Right lobe of liver (tissue), 6 donors: ENCODE data around the gene NOS1AP. TPM values are rescaled to one million over a fixed set of nuclear protein-coding genes. Genes with fewer than 3 reads are reported as not detected.

Source experiments
- ATAC-seq, 4 donors: fragments of 200-7000 bp; cut with Tn5 transposase; one replicate each; pipeline ENCODE4 v1.9.1; 2020; ENCODE audit warnings: mild to moderate bottlenecking in 4 of 4, moderate library complexity in 4 of 4
- DNase-seq, 3 donors: peaks; one replicate each; pipeline ENCODE4 v3.0.0-alpha.2; 2020
- H3K27ac ChIP-seq, 3 donors: fragments of 200-600 bp; one replicate each; pipeline ENCODE4 v1.8.0; 2022
- H3K27me3 ChIP-seq, 2 donors: fragments of 200-600 bp; one replicate each; pipeline ENCODE4 v1.8.0; 2022
- H3K36me3 ChIP-seq, 4 donors: fragments of 200-600 bp; sonication (generic) in 1 of 4; one replicate each; pipeline versions ENCODE4 v1.5.1 to v1.8.0; 2017 to 2022; ENCODE audit warnings: control low read depth in 1 of 4
- H3K4me1 ChIP-seq, 4 donors: fragments of 200-600 bp; sonication (generic) in 1 of 4; one replicate each; pipeline versions ENCODE4 v1.5.1 to v1.8.0; 2017 to 2022; ENCODE audit warnings: control low read depth in 1 of 4
- H3K4me3 ChIP-seq, 3 donors: fragments of 200-600 bp; one replicate each; pipeline ENCODE4 v1.8.0; 2022
- H3K9me3 ChIP-seq, 4 donors: fragments of 200-600 bp; sonication (generic) in 1 of 4; one replicate each; pipeline versions ENCODE4 v1.5.1 to v1.8.0; 2017 to 2022; ENCODE audit warnings: control low read depth in 1 of 4
- CTCF ChIP-seq, 4 donors: fragments of 200-600 bp in 3 of 4; fragments of 450-650 bp in 1 of 4; IDR thresholded peaks; one replicate each; pipeline versions ENCODE4 v1.5.1 to v1.8.0; 2016 to 2022; ENCODE audit warnings: antibody characterized with exemption in 4 of 4, mild to moderate bottlenecking in 2 of 4
- POLR2A ChIP-seq: fragments of 450-650 bp; IDR thresholded peaks from one replicate; pipeline ENCODE4 v1.6.1; 2017; ENCODE audit warnings: antibody characterized with exemption, mild to moderate bottlenecking
- WGBS: methylation state at CpG from one replicate; pipeline ENCODE4 v1.1.6; 2018; ENCODE audit warnings: low coverage, low lambda C conversion rate; ENCODE audit not compliant: insufficient coverage; ENCODE audit errors: missing lambda C conversion rate; 5-methylcytosine and 5-hydroxymethylcytosine counted together
- intact Hi-C, 2 donors: fragments of 100-400 bp; cut with DNase I; formaldehyde crosslinking; loops; one replicate each; pipeline versions ENCODE4 v1.11.2 to v1.14.1; 2022
- total RNA-seq, 6 experiments: library from RNA; depleted of rRNA in 2 of 6; stranded (reverse); fragments of >200 nt in 2 of 6; fragmentation: NEBNext Ultra II Directional in 3 of 6; extraction: Animal tissue kit (Norgen Biotek cat#: 25700) in 3 of 6; gene quantifications; one replicate each; pipeline versions ENCODE4 v1.1.0 to v1.2.4, GENCODE V29; 2016 to 2023
- donor health status: DM: no; HTN: yes; CAD: no.
- donor health status: DM: no; HTN: no; CAD: no.
- donor health status: DM: no; HTN: no; CAD: no.
- donor health status: DM: no; HTN: yes; CAD: no.
- donor health status: DM: no; HTN: yes; CAD: no.

The NOS1AP gene
- total RNA-seq, 6 experiments from 2014 or later, result 4.7 to 24.8 (median 11.6) TPM

- Histone ChIP-seq H3K4me3 (no peak overlapping the region), H3K9me3 (no peaks in the 10 kb centered on the region), H3K36me3 (no peaks in the 10 kb centered on the region), H3K4me1 (peaks cover 0 to 66% (median 27%) of the 10 kb centered on the region in 4 donors), H3K27me3 (no peaks in the 10 kb centered on the region), H3K27ac (no peak overlapping the region)
- 82% methylated on average over 2 of the region's 2 CpGs for WGBS
- intact Hi-C loops, result no loop called here
- ATAC-seq (no peak), DNase-seq (no peak)
- TF ChIP-seq CTCF (IDR thresholded peaks at IDR 0.05) (no peak), POLR2A (no peak)
Measured at GRCh38 chr1:162134646-162135045, 65.2 kb downstream of the NOS1AP start.

GRCh38 chr1:162135271-162135775, 65.8 kb downstream of the NOS1AP start:
- DNase-seq (no peak), ATAC-seq (no peak)
- H3K9me3 ChIP-seq, result no peaks in the 10 kb centered on the region
- H3K27ac ChIP-seq, result no peak overlapping the region
- WGBS, result 93% methylated on average over 4 of the region's 4 CpGs
- peaks cover 0 to 60% (median 26%) of the 10 kb centered on the region in 4 donors for H3K4me1 ChIP-seq
- no peaks in the 10 kb centered on the region for H3K36me3 ChIP-seq
- H3K4me3 ChIP-seq, result no peak overlapping the region
- TF ChIP-seq CTCF (IDR thresholded peaks at IDR 0.05) (no peak), POLR2A (no peak)
- intact Hi-C loops, result no loop called here
- H3K27me3 ChIP-seq, result no peaks in the 10 kb centered on the region

GRCh38 chr1:162136760-162137159, 67.3 kb downstream of the NOS1AP start:
- 49% methylated on average over 4 of the region's 4 CpGs for WGBS
- Histone ChIP-seq H3K4me1 (peaks cover 0 to 53% (median 23%) of the 10 kb centered on the region in 4 donors), H3K36me3 (no peaks in the 10 kb centered on the region), H3K9me3 (no peaks in the 10 kb centered on the region), H3K27ac (peak overlapping the region in 1 of 3 donors; percentile 31), H3K27me3 (no peaks in the 10 kb centered on the region), H3K4me3 (no peak overlapping the region)
- no peak for DNase-seq
- peak; percentile 48 to 75 (median 58) for ATAC-seq
- intact Hi-C loops, result no loop called here
- no peak for TF ChIP-seq POLR2A
- no peak for TF ChIP-seq CTCF (IDR thresholded peaks at IDR 0.05)

- H3K4me1 ChIP-seq, result peaks cover 0 to 47% (median 20%) of the 10 kb centered on the region in 4 donors
- H3K27me3 ChIP-seq, result no peaks in the 10 kb centered on the region
- no peaks in the 10 kb centered on the region for H3K9me3 ChIP-seq
- no peak overlapping the region for H3K4me3 ChIP-seq
- ATAC-seq, result peak; percentile 55 to 87 (median 73)
- 67% methylated on average over 8 of the region's 8 CpGs for WGBS
- peak overlapping the region in 1 of 3 donors; percentile 31 for H3K27ac ChIP-seq
- no peak for DNase-seq
- no peaks in the 10 kb centered on the region for H3K36me3 ChIP-seq
- intact Hi-C loops, result no loop called here
- TF ChIP-seq POLR2A (no peak), CTCF (IDR thresholded peaks at IDR 0.05) (peak in 1 of 4 donors; percentile 13)
Measured at GRCh38 chr1:162137179-162137960, 67.9 kb downstream of the NOS1AP start.
